B cell (primary cell): Measurements from ENCODE around the gene SIRPB1. TPM values are rescaled to one million over a fixed set of nuclear protein-coding genes. Genes with fewer than 3 reads are reported as not detected.

Experiments
- ATAC-seq: fragments of 200-7000 bp; cut with Tn5 transposase; one replicate; pipeline ENCODE4 v1.10.0; 2021; ENCODE audit warnings: low read depth, mild to moderate bottlenecking, moderate number of reproducible peaks, moderate library complexity
- CTCF ChIA-PET: fragments of 350-600 bp; sonication (Branson Sonifier 250); formaldehyde crosslinking; loops from one replicate; lab custom pipeline; 2021; ENCODE audit warnings: antibody characterized with exemption, inconsistent platforms; lab: Charles Lee
- POLR2A ChIA-PET: fragments of 350-600 bp; sonication (Branson Sonifier 250); formaldehyde crosslinking; loops from one replicate; lab custom pipeline; 2021; ENCODE audit warnings: antibody characterized with exemption; lab: Charles Lee
- DNase-seq: peaks from one replicate; pipeline ENCODE4 v3.0.0; 2013
- H2AFZ ChIP-seq: 2 replicates; pipeline ENCODE4 v1.6.1; 2012; ENCODE audit warnings: mild to moderate bottlenecking, low read depth, low read length; ENCODE audit not compliant: insufficient read depth, poor library complexity, severe bottlenecking
- H3K27ac ChIP-seq, 2 donors: 1 replicate in 1 of 2; 2 replicates in 1 of 2; pipeline ENCODE4 v1.5.1; 2012 to 2013; ENCODE audit warnings: low read length in 2 of 2, mild to moderate bottlenecking in 2 of 2, moderate library complexity in 1 of 2
- H3K27me3 ChIP-seq, 4 experiments: fragments of 200-600 bp in 1 of 4; sonication (generic) in 1 of 4; replicated peaks in 1 of 4; 1 replicate in 2 of 4; 2 replicates in 2 of 4; pipeline versions ENCODE4 v1.6.1 to v1.7.0; 2013 to 2016; ENCODE audit warnings: low read length in 3 of 4, mild to moderate bottlenecking in 2 of 4, mixed read lengths in 1 of 4, moderate library complexity in 1 of 4; ENCODE audit not compliant: insufficient read depth in 4 of 4, control insufficient read depth in 3 of 4; ENCODE audit errors: control extremely low read depth in 1 of 4
- H3K36me3 ChIP-seq, 2 experiments: replicated peaks in 1 of 2; 1 replicate in 1 of 2; 2 replicates in 1 of 2; pipeline versions ENCODE4 v1.6.1 to v1.7.1; 2013; ENCODE audit warnings: low read length in 1 of 2; ENCODE audit not compliant: insufficient read depth in 2 of 2, control insufficient read depth in 1 of 2; ENCODE audit errors: control extremely low read depth in 1 of 2, extremely low read depth in 1 of 2
- H3K4me1 ChIP-seq, 2 donors: fragments of 200-600 bp in 1 of 2; sonication (generic) in 1 of 2; 1 replicate in 1 of 2; 2 replicates in 1 of 2; pipeline versions ENCODE4 v1.5.1 to v1.6.1; 2013 to 2017; ENCODE audit warnings: low read length in 2 of 2; ENCODE audit not compliant: control insufficient read depth in 2 of 2, insufficient read depth in 2 of 2
- H3K4me2 ChIP-seq: replicated peaks from 2 replicates; pipeline ENCODE3; 2012; ENCODE audit warnings: mild to moderate bottlenecking, low read depth, low read length; ENCODE audit not compliant: poor library complexity, severe bottlenecking
- H3K4me3 ChIP-seq, 5 experiments: fragments of 200-600 bp in 1 of 5; sonication (generic) in 1 of 5; 1 replicate in 3 of 5; 2 replicates in 2 of 5; pipeline versions ENCODE4 v1.5.1 to v1.7.0; 2011 to 2016; ENCODE audit warnings: low read length in 4 of 5, mild to moderate bottlenecking in 4 of 5, low read depth in 2 of 5, control low read depth in 1 of 5, moderate library complexity in 1 of 5; ENCODE audit not compliant: insufficient read depth in 1 of 5; ENCODE audit errors: control extremely low read depth in 1 of 5, extremely low read depth in 1 of 5
- H3K79me2 ChIP-seq: fragments of 200-600 bp; sonication (generic); one replicate; pipeline ENCODE4 v1.6.0; 2016; ENCODE audit warnings: low read length; ENCODE audit not compliant: control insufficient read depth, insufficient read depth
- H3K9ac ChIP-seq: fragments of 200-600 bp; sonication (generic); 2 replicates; pipeline ENCODE4 v1.6.1; 2017; ENCODE audit warnings: mild to moderate bottlenecking, low read length, moderate library complexity
- H3K9me3 ChIP-seq, 3 donors: one replicate each; pipeline versions ENCODE4 v1.6.1 to v1.7.1; 2013; ENCODE audit warnings: low read length in 2 of 3; ENCODE audit not compliant: control insufficient read depth in 2 of 3, insufficient read depth in 1 of 3; ENCODE audit errors: control extremely low read depth in 1 of 3
- H4K20me1 ChIP-seq: 2 replicates; pipeline ENCODE4 v1.6.0; 2012; ENCODE audit warnings: mild to moderate bottlenecking, low read length; ENCODE audit not compliant: insufficient read depth, control insufficient read depth, poor library complexity, severe bottlenecking
- H3K27ac Mint-ChIP-seq: one replicate; pipeline ENCODE4 v1.8.0; 2021; ENCODE audit warnings: mixed read lengths
- H3K27me3 Mint-ChIP-seq: one replicate; pipeline ENCODE4 v1.8.0; 2021; ENCODE audit warnings: mixed read lengths
- H3K4me1 Mint-ChIP-seq: one replicate; pipeline ENCODE4 v1.8.0; 2021; ENCODE audit warnings: mixed read lengths
- H3K4me3 Mint-ChIP-seq: one replicate; pipeline ENCODE4 v1.8.0; 2021; ENCODE audit warnings: mixed read lengths
- H3K9me3 Mint-ChIP-seq: one replicate; pipeline ENCODE4 v1.8.0; 2022; ENCODE audit warnings: mixed read lengths; ENCODE audit not compliant: insufficient read depth
- EZH2 ChIP-seq: IDR thresholded peaks from 2 replicates; pipeline ENCODE4 v1.6.1; 2012; ENCODE audit warnings: borderline replicate concordance, low read depth, mild to moderate bottlenecking, moderate library complexity, low read length; ENCODE audit not compliant: insufficient read depth, poor library complexity, severe bottlenecking
- WGBS: methylation state at CpG from one replicate; pipeline ENCODE4 v1.1.5; 2013; ENCODE audit warnings: missing lambda C conversion rate; ENCODE audit not compliant: insufficient coverage; 5-methylcytosine and 5-hydroxymethylcytosine counted together
- intact Hi-C: fragments of 100-400 bp; cut with micrococcal nuclease; formaldehyde crosslinking; loops from one replicate; pipeline ENCODE4 v1.10.0; 2022
- polyA plus RNA-seq: library from polyadenylated mRNA; depleted of rRNA; stranded (reverse); fragments of >200 nt; gene quantifications from 2 replicates; pipeline ENCODE4 v1.2.3, GENCODE V29; 2012
- total RNA-seq, 2 donors: library from RNA; stranded (reverse); fragments of 120-200 nt in 1 of 2; gene quantifications; 1 replicate in 1 of 2; 2 replicates in 1 of 2; pipeline versions ENCODE4 v1.2.3 to v1.2.4, GENCODE V29; 2013 to 2022
- TF ChIP-seq, protein P1 (sequence below): fragments of 200-600 bp; IDR thresholded peaks from one replicate; pipeline ENCODE4 v1.8.0; 2022; ENCODE audit warnings: antibody characterized with exemption, mild to moderate bottlenecking

Gene SIRPB1
- total and polyA plus RNA-seq, 2 donors (not counting 1 experiment from before 2014, with no cell fraction given): 1.3 to 1.7 TPM

DNA sequence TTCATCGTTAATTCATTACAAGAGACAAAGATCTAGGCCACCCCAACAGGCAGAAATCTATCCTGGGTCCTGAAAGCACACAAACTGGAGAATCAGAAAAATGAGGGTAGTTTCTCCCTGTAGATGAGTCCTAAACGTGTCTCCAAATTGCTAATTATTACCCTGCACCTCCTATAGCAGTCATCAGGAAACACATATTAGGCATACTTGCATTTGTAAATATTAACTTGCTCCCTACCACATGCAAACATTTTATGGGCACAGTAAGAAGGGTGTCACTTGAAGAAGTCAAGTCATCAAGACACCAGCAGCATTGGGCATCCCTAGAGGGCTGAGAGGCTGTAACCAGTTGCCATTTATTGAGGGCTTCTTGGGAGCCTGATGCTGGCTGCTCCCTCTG, 17.9 kb upstream of the SIRPB1 start:
- ATAC-seq (no peak), DNase-seq (no peak)
- Histone ChIP-seq H4K20me1 (no peaks in the 10 kb centered on the region), H3K9me3 (no peaks in the 10 kb centered on the region), H3K79me2 (no peaks in the 10 kb centered on the region), H2AFZ (no peak overlapping the region), H3K27ac (no peak overlapping the region), H3K4me3 (no peak overlapping the region), H3K27me3 (no peaks in the 10 kb centered on the region), H3K4me2 (no peak overlapping the region), H3K36me3 (no peaks in the 10 kb centered on the region), H3K4me1 (peaks cover 12 to 19% of the 10 kb centered on the region in 2 donors), H3K9ac (no peak overlapping the region)
- no CpG with 5 or more reads among the region's 2 CpGs for WGBS
- ChIA-PET CTCF (interaction anchor here (0.7 kb wide), 1 partner anchor 15 kb away, joined by 3 read pairs; no protein-coding TSS in a partner anchor), POLR2A (no interaction called here)
- Mint-ChIP-seq H3K9me3 (peaks cover 6% of the 10 kb centered on the region), H3K27me3 (no peaks in the 10 kb centered on the region), H3K27ac (no peak overlapping the region), H3K4me3 (no peak overlapping the region), H3K4me1 (peaks cover 11% of the 10 kb centered on the region)
- intact Hi-C loops: no loop called here
- no peak for TF ChIP-seq EZH2
- TF ChIP-seq, protein P1, sequence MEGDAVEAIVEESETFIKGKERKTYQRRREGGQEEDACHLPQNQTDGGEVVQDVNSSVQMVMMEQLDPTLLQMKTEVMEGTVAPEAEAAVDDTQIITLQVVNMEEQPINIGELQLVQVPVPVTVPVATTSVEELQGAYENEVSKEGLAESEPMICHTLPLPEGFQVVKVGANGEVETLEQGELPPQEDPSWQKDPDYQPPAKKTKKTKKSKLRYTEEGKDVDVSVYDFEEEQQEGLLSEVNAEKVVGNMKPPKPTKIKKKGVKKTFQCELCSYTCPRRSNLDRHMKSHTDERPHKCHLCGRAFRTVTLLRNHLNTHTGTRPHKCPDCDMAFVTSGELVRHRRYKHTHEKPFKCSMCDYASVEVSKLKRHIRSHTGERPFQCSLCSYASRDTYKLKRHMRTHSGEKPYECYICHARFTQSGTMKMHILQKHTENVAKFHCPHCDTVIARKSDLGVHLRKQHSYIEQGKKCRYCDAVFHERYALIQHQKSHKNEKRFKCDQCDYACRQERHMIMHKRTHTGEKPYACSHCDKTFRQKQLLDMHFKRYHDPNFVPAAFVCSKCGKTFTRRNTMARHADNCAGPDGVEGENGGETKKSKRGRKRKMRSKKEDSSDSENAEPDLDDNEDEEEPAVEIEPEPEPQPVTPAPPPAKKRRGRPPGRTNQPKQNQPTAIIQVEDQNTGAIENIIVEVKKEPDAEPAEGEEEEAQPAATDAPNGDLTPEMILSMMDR: no peak

DNA sequence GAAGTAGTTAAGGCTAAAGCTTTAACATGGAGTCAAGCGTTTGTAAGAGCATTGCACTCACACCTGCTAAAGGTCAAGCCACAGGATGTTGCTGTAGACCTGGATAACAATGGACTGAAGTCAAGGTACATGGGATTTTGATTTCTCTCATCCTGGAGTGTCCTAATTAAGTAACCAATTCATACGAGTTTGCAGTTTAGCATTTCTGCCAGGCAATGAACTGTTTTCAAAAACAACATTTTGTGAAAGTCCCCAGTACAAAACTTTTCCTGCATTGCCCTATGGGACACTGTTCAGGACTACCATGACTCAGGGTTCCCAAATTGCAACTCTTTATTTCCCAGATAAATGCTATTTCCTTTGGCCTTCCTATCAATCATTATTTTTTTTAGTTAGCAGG, 17.4 kb upstream of the SIRPB1 start:
- Histone ChIP-seq H3K4me3 (no peak overlapping the region), H3K9ac (no peak overlapping the region), H3K4me2 (no peak overlapping the region), H4K20me1 (no peaks in the 10 kb centered on the region), H3K9me3 (no peaks in the 10 kb centered on the region), H3K27ac (no peak overlapping the region), H2AFZ (no peak overlapping the region), H3K27me3 (no peaks in the 10 kb centered on the region), H3K4me1 (peaks cover 12 to 19% of the 10 kb centered on the region in 2 donors), H3K36me3 (no peaks in the 10 kb centered on the region), H3K79me2 (no peaks in the 10 kb centered on the region)
- POLR2A ChIA-PET: no interaction called here
- Mint-ChIP-seq H3K4me3 (no peak overlapping the region), H3K9me3 (peaks cover 6% of the 10 kb centered on the region), H3K27me3 (no peaks in the 10 kb centered on the region), H3K27ac (no peak overlapping the region), H3K4me1 (peaks cover 11% of the 10 kb centered on the region)
- no peak for ATAC-seq
- intact Hi-C loops: no loop called here
- DNase-seq: no peak
- CTCF ChIA-PET: no interaction called here
- 79% methylated on average over 2 of the region's 2 CpGs for WGBS
- TF ChIP-seq, protein P1: no peak
- TF ChIP-seq EZH2: no peak
